Measurements from ENCODE around the gene BPHL. TPM values are rescaled to one million over a fixed set of nuclear protein-coding genes. Genes with fewer than 3 reads are reported as not detected.
A peak's percentile ranks its signal among the peaks of the same experiment; 100 is the strongest.
"Not testable (repeated sequence)": the region's sequence is repeated elsewhere in the genome, so short reads cannot be mapped to it uniquely, and the experiment has no call there.

BPHL gene
- total RNA-seq, 1 experiment from 2014 or later = 7.1 TPM

DNA sequence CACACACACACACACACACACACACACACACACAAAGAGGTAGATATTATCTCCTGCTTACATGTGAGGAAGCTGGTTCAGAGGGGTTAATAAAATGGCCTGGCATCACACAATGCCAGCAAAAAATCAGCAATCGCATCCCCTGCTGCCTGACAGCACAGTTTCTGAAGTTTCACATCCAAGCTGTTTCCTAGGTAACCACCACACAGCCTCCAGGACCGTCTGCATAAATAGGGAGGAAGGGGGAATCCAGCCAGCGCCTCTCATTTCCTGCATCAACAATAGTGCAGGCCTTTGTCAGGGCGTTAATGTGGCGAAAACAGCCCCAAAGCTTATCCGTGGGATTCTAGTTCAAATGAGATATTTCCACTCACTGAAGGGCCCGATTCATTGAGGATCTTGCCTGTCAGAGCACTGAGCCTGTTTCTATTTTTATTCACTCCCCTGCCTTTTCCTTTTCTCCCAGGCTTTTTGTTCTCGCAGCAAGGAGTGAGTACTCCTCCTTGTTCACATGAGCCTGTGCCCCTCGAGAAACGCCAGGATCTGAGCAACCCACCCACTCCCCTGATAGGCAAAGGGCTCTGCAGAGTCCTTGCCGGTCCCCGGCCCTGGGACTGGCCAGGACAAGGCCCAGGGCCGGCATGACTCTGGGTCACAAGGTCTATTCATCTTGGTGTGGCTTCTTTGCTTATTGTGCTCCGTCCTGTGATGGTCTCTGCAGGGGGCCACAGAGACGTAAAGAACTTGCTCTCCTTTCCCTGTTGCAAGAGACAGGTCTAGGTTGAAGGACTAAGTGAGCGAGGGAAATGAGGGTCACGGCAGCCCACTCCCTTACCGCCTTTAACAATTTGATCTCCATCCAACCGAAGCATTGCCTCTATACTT is 76.3 kb downstream of the BPHL start:
- Histone ChIP-seq H3K4me3 (peak overlapping the region; percentile 52), H3K4me1 (no peaks in the 10 kb centered on the region), H3K9me3 (replicated peaks) (no peaks in the 10 kb centered on the region), H3K36me3 (no peaks in the 10 kb centered on the region), H3K27me3 (no peaks in the 10 kb centered on the region), H3K27ac (no peak overlapping the region; the same call in 1 of the 2 replicates)
- peak in 1 of 2 experiments; percentile 24 for DNase-seq

DNA sequence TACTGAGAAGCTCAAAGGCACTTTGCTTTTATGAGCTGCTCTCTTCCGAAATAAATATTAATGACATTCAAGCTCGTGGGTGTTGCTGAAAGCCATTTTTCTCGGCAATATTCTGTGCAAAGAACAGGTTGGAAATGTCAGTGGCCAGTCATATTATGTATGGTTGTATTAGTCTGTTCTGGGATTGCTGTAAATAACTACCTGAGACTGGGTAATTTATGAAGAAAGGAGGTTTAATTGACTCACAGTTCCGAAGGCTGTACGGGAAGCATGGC is 76.8 kb downstream of the BPHL start:
- Histone ChIP-seq H3K27me3 (no peaks in the 10 kb centered on the region), H3K36me3 (no peaks in the 10 kb centered on the region), H3K27ac (no peak overlapping the region; the same call in 1 of the 2 replicates), H3K4me1 (no peaks in the 10 kb centered on the region), H3K9me3 (replicated peaks) (no peaks in the 10 kb centered on the region), H3K4me3 (peak overlapping the region; percentile 52)
- DNase-seq = no peak

DNA sequence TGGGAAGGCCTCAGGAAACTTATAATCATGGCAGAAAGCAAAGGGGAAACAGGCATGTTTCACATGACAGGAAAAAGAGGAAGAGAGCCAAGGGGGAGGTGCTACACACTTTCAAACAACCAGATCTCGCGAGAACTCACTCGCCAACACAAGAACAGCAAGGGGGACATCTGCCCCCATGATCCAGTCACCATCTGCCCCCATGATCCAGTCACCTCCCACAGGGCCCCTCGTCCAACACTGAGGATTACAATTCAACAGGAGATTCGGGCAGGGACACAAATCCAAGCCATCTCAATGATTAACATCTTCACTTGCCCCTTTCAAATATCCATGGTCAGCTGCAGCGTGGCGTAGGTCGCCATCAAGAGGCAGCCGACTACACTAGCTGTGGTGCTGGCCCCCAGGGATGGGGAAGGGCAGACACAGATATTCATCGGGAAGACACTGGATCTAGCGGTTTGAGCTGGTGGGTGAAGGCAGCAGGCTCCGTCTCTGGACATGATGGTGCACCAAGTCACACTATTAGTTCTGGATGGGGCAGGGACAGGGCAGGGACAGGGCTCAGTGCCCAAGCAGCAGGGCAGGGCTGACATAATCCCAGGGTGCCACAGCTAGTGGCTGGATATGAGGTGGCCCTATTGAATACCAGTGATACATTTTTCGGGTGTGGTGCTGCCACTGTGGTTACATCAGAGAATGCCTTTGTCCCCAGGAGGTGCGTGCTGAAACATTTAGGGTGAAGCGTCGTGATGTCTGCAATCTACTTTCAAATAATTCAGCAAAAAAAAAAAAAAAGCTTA is 77.4 kb downstream of the BPHL start:
- H3K27me3 ChIP-seq = no peaks in the 10 kb centered on the region
- no peaks in the 10 kb centered on the region for H3K36me3 ChIP-seq
- DNase-seq = peak; percentile 55 to 73
- peak overlapping the region; percentile 52 for H3K4me3 ChIP-seq
- H3K9me3 ChIP-seq (replicated peaks) = no peaks in the 10 kb centered on the region
- no peaks in the 10 kb centered on the region for H3K4me1 ChIP-seq
- H3K27ac ChIP-seq = peak overlapping the region; percentile 33; the same call in 1 of the 2 replicates

DNA sequence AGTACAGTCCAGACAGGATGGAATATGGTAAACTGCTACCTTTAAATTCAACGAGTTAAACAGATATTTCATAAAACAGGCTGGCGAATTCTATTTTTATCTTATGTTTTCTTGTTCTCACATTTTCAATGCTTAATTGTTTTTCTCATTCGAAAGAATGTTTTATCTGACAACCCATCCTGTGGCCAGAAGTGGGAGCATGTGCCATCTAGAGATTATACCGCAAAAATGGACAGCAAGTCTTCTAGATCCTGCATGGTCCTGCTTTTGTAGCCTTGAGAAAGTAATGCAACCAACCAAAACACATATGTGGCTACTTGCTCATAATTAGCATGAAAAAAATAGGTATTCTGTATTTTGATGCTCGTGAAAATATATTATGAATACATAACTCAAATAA is 78.3 kb downstream of the BPHL start:
- no peaks in the 10 kb centered on the region for H3K9me3 ChIP-seq (replicated peaks)
- no peaks in the 10 kb centered on the region for H3K36me3 ChIP-seq
- H3K27ac ChIP-seq = no peak overlapping the region
- H3K4me3 ChIP-seq = no peak overlapping the region
- DNase-seq = no peak
- H3K27me3 ChIP-seq = no peaks in the 10 kb centered on the region
- H3K4me1 ChIP-seq = no peaks in the 10 kb centered on the region

DNA sequence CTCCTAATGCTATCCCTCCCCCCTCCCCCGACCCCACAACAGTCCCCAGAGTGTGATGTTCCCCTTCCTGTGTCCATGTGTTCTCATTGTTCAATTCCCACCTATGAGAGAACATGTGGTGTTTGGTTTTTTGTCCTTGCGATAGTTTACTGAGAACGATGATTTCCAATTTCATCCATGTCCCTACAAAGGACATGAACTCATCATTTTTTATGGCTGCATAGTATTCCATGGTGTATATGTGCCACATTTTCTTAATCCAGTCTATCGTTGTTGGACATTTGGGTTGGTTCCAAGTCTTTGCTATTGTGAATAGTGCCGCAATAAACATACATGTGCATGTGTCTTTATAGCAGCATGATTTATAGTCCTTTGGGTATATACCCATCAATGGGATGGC is 79.2 kb downstream of the BPHL start:
- not testable (repeated sequence) for H3K4me1 ChIP-seq; DNase-seq; H3K9me3 ChIP-seq (replicated peaks); H3K27me3 ChIP-seq; H3K36me3 ChIP-seq; H3K4me3 ChIP-seq; H3K27ac ChIP-seq

DNA sequence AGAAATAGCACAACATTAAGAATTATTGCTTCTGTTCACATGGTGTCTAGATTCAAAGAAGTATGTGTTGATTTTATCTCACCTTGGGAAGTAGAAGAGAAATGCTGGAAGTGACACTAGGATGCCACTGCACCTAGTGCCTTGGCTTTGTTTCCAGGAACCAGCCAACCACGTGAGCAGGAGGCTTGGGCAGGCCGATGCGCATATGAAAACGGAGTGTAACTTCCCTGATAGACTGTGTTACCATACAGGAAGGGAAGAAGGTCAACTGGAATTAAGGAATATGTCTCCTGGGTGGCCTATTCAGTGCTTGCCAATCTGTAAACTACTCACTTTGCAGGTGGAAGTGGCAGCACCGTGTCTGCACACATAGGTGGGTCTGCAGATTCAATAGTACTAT is 80.9 kb downstream of the BPHL start:
- Histone ChIP-seq H3K4me3 (no peak overlapping the region), H3K4me1 (no peaks in the 10 kb centered on the region), H3K9me3 (replicated peaks) (no peaks in the 10 kb centered on the region), H3K27ac (no peak overlapping the region), H3K27me3 (no peaks in the 10 kb centered on the region), H3K36me3 (no peaks in the 10 kb centered on the region)
- DNase-seq = no peak

DNA sequence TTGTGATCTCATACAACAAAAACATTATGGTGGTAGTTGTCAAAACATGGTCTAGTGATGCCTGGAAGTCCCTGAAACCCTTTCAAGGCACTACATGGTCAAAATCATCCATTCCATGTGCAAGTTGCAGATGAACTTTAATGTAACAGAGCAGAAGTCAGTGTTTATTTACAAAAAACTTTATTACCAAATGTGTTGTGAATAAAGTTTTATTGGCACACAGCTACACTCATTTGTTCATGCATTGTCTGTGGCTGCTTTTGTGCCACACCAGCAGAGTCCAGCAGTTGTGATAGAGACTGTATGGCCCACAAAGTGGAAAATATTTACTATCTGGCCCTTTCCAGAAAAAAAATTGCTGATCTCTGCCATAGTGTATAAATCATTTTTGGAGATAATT is 82.2 kb downstream of the BPHL start:
- Histone ChIP-seq H3K27me3 (no peaks in the 10 kb centered on the region), H3K9me3 (replicated peaks) (no peaks in the 10 kb centered on the region), H3K4me1 (no peaks in the 10 kb centered on the region), H3K4me3 (no peak overlapping the region), H3K27ac (no peak overlapping the region), H3K36me3 (no peaks in the 10 kb centered on the region)
- no peak for DNase-seq

DNA sequence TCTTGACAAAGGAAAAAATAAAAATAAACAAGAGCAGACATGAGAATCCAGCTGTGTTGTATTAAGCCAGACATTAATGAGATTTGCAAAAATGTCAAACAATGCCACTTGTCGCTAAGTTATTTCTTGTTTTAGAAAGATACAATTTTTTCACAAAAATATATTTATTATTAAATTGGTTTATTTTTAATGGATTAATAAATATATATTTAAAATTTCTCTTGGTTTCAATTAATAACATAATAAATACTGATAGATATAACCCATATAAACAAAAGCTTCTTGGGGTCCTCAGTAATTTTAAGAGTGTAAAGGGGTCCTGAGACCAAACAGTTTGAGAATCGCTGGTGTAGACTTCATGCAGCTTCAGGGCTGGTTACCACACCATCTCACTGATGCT is 82.9 kb downstream of the BPHL start:
- H3K4me3 ChIP-seq = no peak overlapping the region
- no peaks in the 10 kb centered on the region for H3K36me3 ChIP-seq

More for the DNA sequence above, 82.9 kb downstream of the BPHL start:
- Histone ChIP-seq H3K4me1 (no peaks in the 10 kb centered on the region), H3K27ac (no peak overlapping the region), H3K9me3 (replicated peaks) (no peaks in the 10 kb centered on the region), H3K27me3 (no peaks in the 10 kb centered on the region)
- DNase-seq = no peak

Other genes starting within 250 kb of the BPHL start
- 0.81 and 0.89 TPM in 2 replicates for gene SERPINB9, start 215.4 kb upstream of the BPHL start, total RNA-seq (2014; rRNA removed; shearing (Covaris generic))
- gene SERPINB6, start 147.1 kb upstream of the BPHL start, total RNA-seq (2014; rRNA removed; shearing (Covaris generic)) = 60.4 and 62.5 TPM in 2 replicates
- gene NQO2, start 118.8 kb upstream of the BPHL start, total RNA-seq (2014; rRNA removed; shearing (Covaris generic)) = 15.4 and 17.5 TPM in 2 replicates
- gene RIPK1, start 50.2 kb upstream of the BPHL start, total RNA-seq (2014; rRNA removed; shearing (Covaris generic)) = 6.1 and 7.3 TPM in 2 replicates
- gene TUBB2A, start 38.8 kb downstream of the BPHL start, total RNA-seq (2014; rRNA removed; shearing (Covaris generic)) = 10.6 and 16.7 TPM in 2 replicates
- gene TUBB2B, start 108.9 kb downstream of the BPHL start, total RNA-seq (2014; rRNA removed; shearing (Covaris generic)) = 54.1 and 57.9 TPM in 2 replicates
- gene PSMG4, start 140.2 kb downstream of the BPHL start, total RNA-seq (2014; rRNA removed; shearing (Covaris generic)) = 10.1 and 11.0 TPM in 2 replicates

All from SJCRH30 (cell line).